ENCODE measurements around the gene SUMO3. TPM values are rescaled to one million over a fixed set of nuclear protein-coding genes. Genes with fewer than 3 reads are reported as not detected.
A peak's percentile ranks its signal among the peaks of the same experiment; 100 is the strongest.
"Not testable (repeated sequence)": the region's sequence is repeated elsewhere in the genome, so short reads cannot be mapped to it uniquely, and the experiment has no call there.

SUMO3 gene
- total RNA-seq, 2 experiments from 2014 or later = 91.1 to 97.9 TPM

DNA sequence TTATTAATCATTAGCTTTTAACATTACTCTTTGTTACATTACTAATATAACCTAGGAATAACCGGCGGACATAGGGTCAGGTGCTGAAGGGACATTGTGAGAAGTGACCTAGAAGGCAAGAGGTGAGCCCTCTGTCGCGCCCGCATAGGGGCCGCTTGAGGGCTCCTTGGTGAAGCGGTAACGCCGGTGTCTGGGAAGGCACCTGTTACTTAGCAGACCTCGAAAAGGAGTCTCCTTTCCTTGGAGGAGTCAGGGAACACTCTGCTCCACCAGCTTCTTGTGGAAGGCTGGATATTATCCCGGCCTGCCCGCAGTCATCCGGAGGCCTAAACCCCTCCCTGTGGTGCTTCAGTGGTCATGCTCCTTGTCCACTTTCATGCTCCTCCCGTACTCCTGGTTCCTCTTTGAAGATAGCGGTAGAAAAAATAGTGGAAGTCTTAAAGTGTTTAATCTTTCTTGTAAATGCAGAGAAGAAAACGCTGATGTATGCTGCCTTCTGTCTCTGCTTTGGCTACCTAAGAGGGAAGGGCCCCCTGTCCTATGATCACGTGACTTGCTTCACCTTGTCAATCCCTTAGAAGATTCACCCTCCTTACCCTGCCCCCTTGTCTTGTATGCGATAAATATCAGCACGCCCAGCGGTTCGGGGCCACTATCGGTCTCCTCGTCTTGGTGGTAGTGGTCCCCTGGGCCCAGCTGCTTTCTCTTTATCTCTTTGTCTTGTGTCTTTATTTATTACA, 14.8 kb upstream of the SUMO3 start:
- POLR2A ChIA-PET; H3K27ac Mint-ChIP-seq; H3K4me3 Mint-ChIP-seq; H3K36me3 Mint-ChIP-seq (ENCODE audit: low read depth); DNase-seq; H3K4me1 Mint-ChIP-seq: not testable (repeated sequence)
- H3K9me3 Mint-ChIP-seq = peaks cover 21% of the 10 kb centered on the region
- peaks cover 13% of the 10 kb centered on the region for H3K27me3 Mint-ChIP-seq
- CTCF ChIA-PET = interaction anchor here (1.2 kb wide), 1 partner anchor 29 kb away, joined by 3 read pairs; no protein-coding TSS in a partner anchor

DNA sequence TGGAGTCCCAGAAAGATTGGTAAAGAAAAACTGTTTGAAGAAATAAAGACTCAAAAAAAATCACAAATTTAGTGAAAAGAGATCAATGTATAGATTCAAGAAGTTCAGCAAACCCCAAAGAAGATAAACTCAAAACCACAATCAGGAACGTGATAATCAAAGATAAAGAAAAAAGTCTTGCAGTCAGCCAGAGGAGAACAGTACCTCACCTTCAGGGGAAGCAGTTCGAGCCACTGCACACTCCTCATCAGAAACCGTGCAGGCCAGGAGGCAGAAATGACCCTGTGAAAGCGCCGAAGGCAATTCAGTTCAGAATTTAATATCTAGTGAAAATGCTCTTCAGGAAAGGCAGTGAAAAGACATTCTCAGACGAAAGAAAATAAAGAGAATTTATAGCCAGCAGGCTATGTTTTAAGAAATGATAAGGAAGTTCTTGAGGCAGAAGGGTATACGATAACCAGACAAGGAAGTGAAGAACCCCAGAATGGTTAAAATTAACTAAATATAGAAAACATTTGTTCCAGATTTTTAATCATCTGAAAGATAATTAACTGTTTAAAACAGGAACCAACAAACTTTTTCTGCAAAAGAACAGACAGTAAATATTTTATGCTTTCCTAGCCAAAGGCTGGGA, 13.5 kb upstream of the SUMO3 start:
- ChIA-PET CTCF (no interaction called here), POLR2A (no interaction called here)
- H3K27ac Mint-ChIP-seq = no peak overlapping the region
- H3K9me3 Mint-ChIP-seq = peaks cover 29% of the 10 kb centered on the region
- H3K27me3 Mint-ChIP-seq = peaks cover 21% of the 10 kb centered on the region
- no peak overlapping the region for H3K4me3 Mint-ChIP-seq
- DNase-seq = no peak
- H3K4me1 Mint-ChIP-seq = peaks cover 7% of the 10 kb centered on the region
- H3K36me3 Mint-ChIP-seq (ENCODE audit: low read depth) = peaks cover 11% of the 10 kb centered on the region

DNA sequence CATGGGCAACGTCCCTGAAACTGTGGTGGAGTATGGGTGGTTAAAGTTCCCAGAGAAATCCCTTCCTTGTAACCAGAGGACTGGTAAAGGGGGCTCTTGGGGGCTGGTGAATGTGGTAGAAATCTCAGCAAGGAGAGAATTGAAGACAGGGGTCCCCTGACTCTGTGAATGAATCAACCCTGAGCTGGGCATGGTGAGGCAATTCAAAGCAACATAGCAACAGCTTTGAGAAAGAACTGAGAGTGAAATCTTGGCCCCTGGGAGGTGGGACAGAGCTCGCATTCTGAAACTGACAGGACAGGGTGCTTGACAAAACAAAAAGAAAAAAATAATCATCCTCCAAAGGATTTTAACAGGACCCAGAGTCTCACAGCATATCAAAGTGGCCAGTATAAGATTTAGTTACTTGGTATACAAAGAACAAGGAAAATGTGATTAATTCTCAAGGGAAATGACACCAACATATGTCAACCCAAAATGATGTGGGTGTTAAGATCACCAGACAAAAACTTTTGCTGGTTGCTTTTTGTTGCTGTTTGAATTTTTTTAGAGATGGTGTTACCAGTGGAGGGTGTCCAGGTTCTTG, 11.7 kb upstream of the SUMO3 start:
- Mint-ChIP-seq H3K27me3 (peaks cover 21% of the 10 kb centered on the region), H3K4me3 (no peak overlapping the region), H3K36me3 (ENCODE audit: low read depth) (peaks cover 11% of the 10 kb centered on the region), H3K27ac (no peak overlapping the region), H3K4me1 (peaks cover 7% of the 10 kb centered on the region), H3K9me3 (peaks cover 32% of the 10 kb centered on the region)
- no peak for DNase-seq
- POLR2A ChIA-PET = no interaction called here
- CTCF ChIA-PET = no interaction called here

GRCh38 chr21:44828362-44829056, 10.6 kb upstream of the SUMO3 start:
- H3K27ac Mint-ChIP-seq = no peak overlapping the region
- CTCF ChIA-PET = interaction anchor here (0.7 kb wide), 1 partner anchor 172 kb away, joined by 6 read pairs; no protein-coding TSS in a partner anchor
- no peak for DNase-seq
- H3K36me3 Mint-ChIP-seq (ENCODE audit: low read depth) = peaks cover 11% of the 10 kb centered on the region
- peaks cover 21% of the 10 kb centered on the region for H3K27me3 Mint-ChIP-seq
- peaks cover 35% of the 10 kb centered on the region for H3K9me3 Mint-ChIP-seq
- POLR2A ChIA-PET = no interaction called here
- H3K4me1 Mint-ChIP-seq = peaks cover 7% of the 10 kb centered on the region
- H3K4me3 Mint-ChIP-seq = no peak overlapping the region

- Mint-ChIP-seq H3K27ac (no peak overlapping the region), H3K9me3 (peaks cover 37% of the 10 kb centered on the region), H3K27me3 (peaks cover 14% of the 10 kb centered on the region), H3K36me3 (ENCODE audit: low read depth) (peaks cover 5% of the 10 kb centered on the region), H3K4me3 (no peak overlapping the region), H3K4me1 (peaks cover 2% of the 10 kb centered on the region)
- ChIA-PET POLR2A (no interaction called here), CTCF (interaction anchor here (1.1 kb wide), 1 partner anchor 24 kb away, joined by 4 read pairs; no protein-coding TSS in a partner anchor)
- DNase-seq = no peak
These were observed 5.4 kb upstream of the SUMO3 start for GRCh38 chr21:44823179-44823660.

- no peak overlapping the region for H3K4me3 Mint-ChIP-seq
- POLR2A ChIA-PET = no interaction called here
- CTCF ChIA-PET = interaction anchor here (1.1 kb wide), 1 partner anchor 25 kb away, joined by 4 read pairs; no protein-coding TSS in a partner anchor
These were observed 4.8 kb upstream of the SUMO3 start for GRCh38 chr21:44822484-44823178.

DNA sequence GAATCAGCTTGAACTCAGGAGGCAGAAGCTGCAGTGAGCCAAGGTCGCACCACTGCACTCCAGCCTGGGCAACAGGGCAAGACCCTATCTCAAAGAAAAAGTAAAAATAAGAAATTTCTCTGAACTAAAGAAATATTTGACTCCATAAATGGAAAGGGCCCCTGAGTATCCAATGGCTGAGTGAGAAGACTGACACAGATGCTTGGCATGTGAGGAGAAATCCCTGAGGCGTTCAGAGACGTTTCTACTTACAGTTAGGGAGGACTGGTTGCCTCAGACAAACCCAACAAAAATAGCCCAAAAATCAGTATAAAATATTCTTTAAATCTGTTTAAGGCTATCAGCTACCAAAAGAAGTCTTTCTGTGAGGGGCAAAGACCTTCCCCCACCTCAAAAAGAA, 3.0 kb upstream of the SUMO3 start:
- Mint-ChIP-seq H3K4me3 (no peak overlapping the region), H3K36me3 (ENCODE audit: low read depth) (peaks cover 2% of the 10 kb centered on the region), H3K4me1 (peaks cover 15% of the 10 kb centered on the region), H3K27ac (no peak overlapping the region), H3K27me3 (peaks cover 2% of the 10 kb centered on the region), H3K9me3 (peaks cover 22% of the 10 kb centered on the region)
- ChIA-PET POLR2A (no interaction called here), CTCF (interaction anchor here (0.8 kb wide), 1 partner anchor 30 kb away, joined by 3 read pairs; no protein-coding TSS in a partner anchor)
- DNase-seq = no peak

More at GRCh38 chr21:44822484-44823178, 4.8 kb upstream of the SUMO3 start:
- Mint-ChIP-seq H3K27ac (no peak overlapping the region), H3K4me1 (peaks cover 2% of the 10 kb centered on the region), H3K27me3 (peaks cover 9% of the 10 kb centered on the region), H3K36me3 (ENCODE audit: low read depth) (peaks cover 2% of the 10 kb centered on the region), H3K9me3 (peaks cover 32% of the 10 kb centered on the region)
- no peak for DNase-seq

DNA sequence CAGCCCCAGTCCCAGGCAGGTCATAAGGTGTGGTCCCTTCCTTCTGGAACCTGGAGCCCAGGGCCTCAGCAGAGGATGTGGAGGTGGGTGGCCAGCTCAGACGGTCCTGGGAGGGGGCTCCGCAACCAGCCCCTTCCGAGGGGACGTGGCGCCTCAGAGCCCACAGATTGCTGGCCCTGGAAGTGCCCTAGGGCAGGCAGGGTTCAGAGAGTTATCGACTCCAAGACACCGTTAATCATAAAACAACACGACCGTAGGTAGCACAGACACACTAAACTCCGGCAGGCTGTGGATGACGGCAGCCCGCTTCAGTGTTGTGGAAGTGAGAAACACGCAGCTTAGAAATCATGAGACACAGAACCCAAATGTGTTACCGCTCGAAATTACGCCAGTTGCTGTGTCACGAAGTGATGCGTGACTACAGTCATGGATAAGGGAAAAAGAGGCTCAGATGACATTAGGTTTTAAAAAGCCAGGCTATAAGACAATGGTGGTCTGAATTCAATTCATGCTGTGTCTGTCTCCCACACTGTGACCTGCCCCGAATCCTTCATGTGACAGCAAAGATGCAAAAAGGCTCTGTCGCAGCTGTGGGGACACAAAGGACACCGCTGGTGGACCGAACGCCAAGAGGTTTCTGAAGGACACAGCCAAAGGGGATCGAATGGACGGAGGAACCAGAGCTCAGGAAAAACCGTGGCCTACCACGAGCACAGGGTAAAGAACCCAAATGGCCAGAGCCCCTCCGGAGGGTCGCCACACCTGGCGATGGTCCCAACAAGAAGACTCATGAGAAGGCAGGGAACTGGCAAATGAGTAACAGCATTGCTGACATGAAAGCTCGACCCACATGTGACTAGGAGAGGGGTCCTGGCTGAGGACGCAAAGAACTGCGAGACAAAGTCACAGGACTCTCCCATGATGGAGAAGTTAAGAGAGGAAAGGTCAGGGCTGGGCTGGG, 1.7 kb upstream of the SUMO3 start:
- peak overlapping the region; percentile 63 for H3K4me3 Mint-ChIP-seq
- ChIA-PET POLR2A (no interaction called here), CTCF (no interaction called here)
- peaks cover 22% of the 10 kb centered on the region for H3K9me3 Mint-ChIP-seq
- H3K4me1 Mint-ChIP-seq = peaks cover 20% of the 10 kb centered on the region
- peaks cover 2% of the 10 kb centered on the region for H3K27me3 Mint-ChIP-seq
- peaks cover 2% of the 10 kb centered on the region for H3K36me3 Mint-ChIP-seq (ENCODE audit: low read depth)
- H3K27ac Mint-ChIP-seq = peak overlapping the region; percentile 80
- no peak for DNase-seq

DNA sequence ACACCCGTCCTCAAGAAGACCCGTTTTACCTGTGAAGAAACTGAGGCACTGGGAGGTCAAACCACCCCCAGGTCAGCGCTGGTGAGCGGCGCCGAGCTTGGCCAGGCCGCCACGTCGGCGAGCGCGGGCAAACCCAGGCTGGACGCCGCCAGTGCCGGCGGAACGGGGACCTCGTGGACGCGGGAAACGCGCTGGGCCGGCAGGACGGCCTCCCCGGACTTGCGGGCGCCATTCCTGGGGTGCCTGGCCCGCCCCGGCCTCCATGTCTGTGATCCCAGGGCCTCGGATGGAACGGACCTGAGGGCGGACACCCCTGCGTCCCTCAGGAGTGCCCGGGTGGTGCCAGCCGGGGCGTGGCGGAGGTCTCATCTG, 764 bp upstream of the SUMO3 start:
- peaks cover 20% of the 10 kb centered on the region for H3K4me1 Mint-ChIP-seq
- H3K27ac Mint-ChIP-seq = peak overlapping the region; percentile 80
- H3K9me3 Mint-ChIP-seq = peaks cover 20% of the 10 kb centered on the region
- H3K27me3 Mint-ChIP-seq = peaks cover 2% of the 10 kb centered on the region
- DNase-seq = no peak
- POLR2A ChIA-PET = no interaction called here
- H3K4me3 Mint-ChIP-seq = peak overlapping the region; percentile 63
- peaks cover 2% of the 10 kb centered on the region for H3K36me3 Mint-ChIP-seq (ENCODE audit: low read depth)
- CTCF ChIA-PET = no interaction called here

GRCh38 chr21:44817506-44817880, 369 bp downstream of the SUMO3 start:
- CTCF ChIA-PET = no interaction called here
- peaks cover 4% of the 10 kb centered on the region for H3K36me3 Mint-ChIP-seq (ENCODE audit: low read depth)
- DNase-seq = peak; percentile 93
- H3K27me3 Mint-ChIP-seq = peaks cover 2% of the 10 kb centered on the region
- peak overlapping the region; percentile 70 for H3K4me3 Mint-ChIP-seq
- peaks cover 22% of the 10 kb centered on the region for H3K4me1 Mint-ChIP-seq
- POLR2A ChIA-PET = no interaction called here
- H3K9me3 Mint-ChIP-seq = peaks cover 11% of the 10 kb centered on the region
- peak overlapping the region; percentile 64 for H3K27ac Mint-ChIP-seq

DNA sequence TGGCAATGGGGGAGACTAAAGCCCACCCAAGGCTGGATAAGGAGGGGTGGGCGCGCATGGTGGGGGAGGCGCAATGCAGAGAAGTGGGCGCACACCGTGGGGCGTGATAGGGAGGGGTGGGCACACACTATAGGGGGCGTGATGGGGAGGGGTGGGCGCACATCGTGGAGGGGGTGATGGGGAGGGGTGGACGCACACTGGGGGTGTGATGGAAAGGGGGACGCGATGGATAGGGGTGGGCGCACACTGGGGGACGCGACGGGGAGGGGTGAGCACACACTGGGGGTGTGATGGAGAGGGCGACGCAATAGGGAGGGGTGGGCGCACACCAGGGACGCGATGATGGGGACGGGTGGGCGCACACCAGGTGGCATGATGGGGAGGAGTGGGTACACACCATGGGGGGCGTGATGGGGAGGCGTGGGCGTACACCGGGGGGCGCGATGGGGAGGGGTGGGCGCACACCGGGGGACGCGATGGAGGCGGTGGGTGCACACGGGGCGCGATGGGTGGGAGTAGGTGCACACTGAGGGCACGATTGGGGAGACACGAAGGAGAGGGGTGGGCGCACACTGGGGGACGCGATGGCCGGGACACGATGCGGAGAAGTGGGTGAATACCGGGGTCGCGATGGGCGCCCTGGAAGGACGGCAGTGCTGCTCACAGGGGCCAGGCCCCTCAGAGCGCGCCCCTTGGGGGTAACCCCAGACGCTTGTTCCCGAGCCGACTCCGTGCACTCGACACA, 929 bp downstream of the SUMO3 start:
- Mint-ChIP-seq H3K27me3 (no peaks in the 10 kb centered on the region), H3K27ac (peak overlapping the region; percentile 64), H3K9me3 (peaks cover 5% of the 10 kb centered on the region), H3K4me3 (peak overlapping the region; percentile 74), H3K36me3 (ENCODE audit: low read depth) (peaks cover 4% of the 10 kb centered on the region), H3K4me1 (peaks cover 24% of the 10 kb centered on the region)
- ChIA-PET POLR2A (no interaction called here), CTCF (no interaction called here)
- DNase-seq = no peak

All from activated CD4-positive, alpha-beta T cell treated with anti-CD3 and anti-CD28 coated beads, Interleukin-2, amount 10 ng/mL, durations not matched to agents 7 days and 5 days (primary cell).